Ovary (tissue), 9 donors: ENCODE data around the gene TYMP. TPM values are rescaled to one million over a fixed set of nuclear protein-coding genes. Genes with fewer than 3 reads are reported as not detected.
A peak's percentile ranks its signal among the peaks of the same experiment; 100 is the strongest.

Experiments
- DNase-seq, 5 donors: peaks; one replicate each; pipeline ENCODE4 v3.0.0-alpha.2; 2019 to 2020
- H3K27ac ChIP-seq, 2 donors: fragments of 200-600 bp; one replicate each; pipeline versions ENCODE4 v1.5.1 to v1.8.0; 2019 to 2022
- H3K27me3 ChIP-seq: fragments of 200-600 bp; one replicate; pipeline ENCODE4 v1.8.0; 2022
- H3K36me3 ChIP-seq: fragments of 200-600 bp; sonication (generic); one replicate; pipeline ENCODE4 v1.5.1; 2019
- H3K4me1 ChIP-seq: one replicate; pipeline ENCODE4 v1.8.1; 2013; ENCODE audit warnings: mild to moderate bottlenecking, moderate library complexity; ENCODE audit not compliant: insufficient read depth
- H3K4me3 ChIP-seq: fragments of 200-600 bp; sonication (generic); one replicate; pipeline ENCODE4 v1.5.1; 2017
- H3K9me3 ChIP-seq, 2 donors: fragments of 200-600 bp in 1 of 2; sonication (generic) in 1 of 2; one replicate each; pipeline versions ENCODE4 v1.5.1 to v1.8.1; 2013 to 2019; ENCODE audit warnings: mild to moderate bottlenecking in 1 of 2, moderate library complexity in 1 of 2
- EP300 ChIP-seq: sonication (generic); formaldehyde crosslinking; IDR thresholded peaks from one replicate; pipeline ENCODE4 v1.6.1; 2017; ENCODE audit warnings: antibody characterized with exemption
- POLR2A ChIP-seq: fragments of 450-650 bp; IDR thresholded peaks from one replicate; pipeline ENCODE4 v1.6.1; 2017; ENCODE audit warnings: antibody characterized with exemption, mild to moderate bottlenecking, moderate library complexity
- WGBS, 3 donors: extraction: QIAGEN DNeasy Blood & Tissue Kit in 1 of 3; methylation state at CpG; one replicate each; pipeline versions ENCODE4 v1.1.5 to v1.1.7; 2013 to 2017; 5-methylcytosine and 5-hydroxymethylcytosine counted together
- intact Hi-C, 4 donors: fragments of 100-400 bp; cut with DNase I; formaldehyde crosslinking; loops; one replicate each; pipeline versions ENCODE4 v1.11.0 to v1.15.1; 2022 to 2023
- polyA plus RNA-seq, 2 donors: library from polyadenylated mRNA; stranded (reverse); fragments of 200-250 nt in 1 of 2; fragments of 350-450 nt in 1 of 2; fragmentation: Illumina TruSeq in 1 of 2; extraction: RNeasy Lipid Tissue Mini Kit (QIAGEN cat#74804) in 1 of 2; gene quantifications; one replicate each; pipeline ENCODE4 v1.2.3, GENCODE V29; 2013 to 2014
- total RNA-seq, 7 donors: library from RNA; depleted of rRNA in 2 of 7; stranded (reverse); fragments of >200 nt in 2 of 7; fragmentation: NEBNext Ultra II Directional in 3 of 7; extraction: Animal tissue kit (Norgen Biotek cat#: 25700) in 3 of 7; gene quantifications; one replicate each; pipeline versions ENCODE4 v1.1.0 to v1.2.4, GENCODE V29; 2016 to 2023
- TF ChIP-seq, protein P1 (sequence below), 3 donors: fragments of 450-650 bp in 2 of 3; fragments of 200-600 bp in 1 of 3; IDR thresholded peaks; one replicate each; pipeline versions ENCODE4 v1.5.1 to v1.8.0; 2016 to 2022; ENCODE audit warnings: antibody characterized with exemption in 3 of 3, mild to moderate bottlenecking in 1 of 3
- donor health status: DM: no; HTN: no; CAD: no; lungs with moderate emphysema.
- donor health status: DM: no; HTN: no; CAD: no.
- donor health status: Bipolar disorder and iron deficiency.
- donor health status: DM: yes; HTN: yes; CAD: no.
- donor health status: DM: no; HTN: no; CAD: no.
- donor health status: DM: yes; HTN: yes; CAD: no.

TYMP gene
- total and polyA plus RNA-seq, 9 donors, result 2.7 to 72.4 (median 14.8) TPM

DNA sequence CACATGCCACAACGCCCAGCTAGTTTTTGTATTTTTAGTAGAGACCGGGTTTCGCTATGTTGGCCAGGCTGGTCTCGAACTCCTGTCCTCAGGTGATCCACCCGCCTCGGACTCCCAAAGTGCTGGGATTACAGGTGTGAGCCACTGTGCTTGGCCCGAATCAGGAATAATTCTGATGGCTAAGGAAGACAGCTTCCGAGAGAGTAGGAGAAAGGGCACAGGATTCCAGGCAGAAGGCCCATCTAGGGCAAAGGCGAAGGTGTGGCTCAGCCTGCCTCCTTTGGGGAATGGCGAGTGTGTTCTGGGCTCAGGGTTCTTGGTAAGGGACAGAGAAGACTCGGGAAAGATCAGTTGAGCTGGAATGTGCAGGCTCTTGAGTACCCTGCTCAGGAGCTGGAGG is 34.5 kb upstream of the TYMP start:
- TF ChIP-seq, protein P1, sequence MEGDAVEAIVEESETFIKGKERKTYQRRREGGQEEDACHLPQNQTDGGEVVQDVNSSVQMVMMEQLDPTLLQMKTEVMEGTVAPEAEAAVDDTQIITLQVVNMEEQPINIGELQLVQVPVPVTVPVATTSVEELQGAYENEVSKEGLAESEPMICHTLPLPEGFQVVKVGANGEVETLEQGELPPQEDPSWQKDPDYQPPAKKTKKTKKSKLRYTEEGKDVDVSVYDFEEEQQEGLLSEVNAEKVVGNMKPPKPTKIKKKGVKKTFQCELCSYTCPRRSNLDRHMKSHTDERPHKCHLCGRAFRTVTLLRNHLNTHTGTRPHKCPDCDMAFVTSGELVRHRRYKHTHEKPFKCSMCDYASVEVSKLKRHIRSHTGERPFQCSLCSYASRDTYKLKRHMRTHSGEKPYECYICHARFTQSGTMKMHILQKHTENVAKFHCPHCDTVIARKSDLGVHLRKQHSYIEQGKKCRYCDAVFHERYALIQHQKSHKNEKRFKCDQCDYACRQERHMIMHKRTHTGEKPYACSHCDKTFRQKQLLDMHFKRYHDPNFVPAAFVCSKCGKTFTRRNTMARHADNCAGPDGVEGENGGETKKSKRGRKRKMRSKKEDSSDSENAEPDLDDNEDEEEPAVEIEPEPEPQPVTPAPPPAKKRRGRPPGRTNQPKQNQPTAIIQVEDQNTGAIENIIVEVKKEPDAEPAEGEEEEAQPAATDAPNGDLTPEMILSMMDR (IDR thresholded peaks at IDR 0.05), result no peak
- TF ChIP-seq POLR2A (no peak), EP300 (no peak)

DNA sequence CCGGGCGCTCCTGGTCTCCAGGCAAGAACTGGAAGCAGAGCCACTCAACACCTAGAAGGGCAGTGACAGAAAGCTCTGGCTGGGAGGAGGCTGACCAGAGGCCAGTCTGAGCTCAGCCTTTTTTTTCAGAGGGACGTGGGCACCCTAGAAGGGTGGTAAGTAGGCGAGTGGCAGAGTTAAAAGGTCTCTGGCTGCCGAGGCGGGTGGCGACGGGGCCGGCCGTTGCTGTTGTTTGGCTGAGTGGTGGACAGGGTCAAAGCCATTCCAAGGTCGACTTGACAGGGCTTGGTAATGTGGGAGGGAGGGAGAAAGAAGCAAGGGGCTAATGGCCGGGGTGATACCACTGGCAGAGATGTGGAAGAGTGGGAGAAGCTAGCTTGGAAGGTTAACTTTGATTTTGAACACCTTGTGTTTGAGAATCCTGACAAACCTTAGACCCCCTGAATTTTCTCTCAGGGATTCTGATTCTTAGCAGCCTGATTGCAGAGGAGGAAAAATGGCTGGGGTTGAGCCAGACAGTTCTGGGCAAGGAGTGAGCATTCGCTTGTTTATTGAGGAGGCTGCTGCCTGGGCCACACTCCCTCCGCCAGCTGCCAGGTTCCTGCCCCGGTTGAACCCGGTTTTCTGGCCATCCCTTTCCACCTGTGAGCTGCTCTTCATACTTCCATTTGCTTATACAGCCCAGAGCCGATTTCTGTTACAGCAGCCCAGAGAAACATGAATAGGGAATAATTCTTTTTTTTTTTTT is 33.8 kb upstream of the TYMP start:
- H3K9me3 ChIP-seq, result no peaks in the 10 kb centered on the region
- H3K36me3 ChIP-seq, result no peaks in the 10 kb centered on the region
- no peak for TF ChIP-seq POLR2A
- TF ChIP-seq EP300, result no peak
- TF ChIP-seq, protein P1 (IDR thresholded peaks at IDR 0.05), result no peak
- peak overlapping the region; percentile 29 for H3K4me3 ChIP-seq
- no peak for DNase-seq
- H3K27me3 ChIP-seq, result no peaks in the 10 kb centered on the region
- WGBS, 3 donors, result 10 to 17% (median 13%) methylated on average over 17 of the region's 17 CpGs
- peaks cover 5% of the 10 kb centered on the region for H3K4me1 ChIP-seq
- no peak overlapping the region for H3K27ac ChIP-seq
- intact Hi-C loops, result no loop called here

More for the DNA sequence above, 34.5 kb upstream of the TYMP start:
- WGBS, 3 donors, result 75 to 88% (median 87%) methylated on average over 11 of the region's 11 CpGs
- no peak overlapping the region for H3K4me3 ChIP-seq
- H3K4me1 ChIP-seq, result peaks cover 5% of the 10 kb centered on the region
- intact Hi-C loops, result no loop called here
- H3K36me3 ChIP-seq, result no peaks in the 10 kb centered on the region
- H3K27me3 ChIP-seq, result no peaks in the 10 kb centered on the region
- no peak overlapping the region for H3K27ac ChIP-seq
- no peaks in the 10 kb centered on the region for H3K9me3 ChIP-seq
- no peak for DNase-seq

DNA sequence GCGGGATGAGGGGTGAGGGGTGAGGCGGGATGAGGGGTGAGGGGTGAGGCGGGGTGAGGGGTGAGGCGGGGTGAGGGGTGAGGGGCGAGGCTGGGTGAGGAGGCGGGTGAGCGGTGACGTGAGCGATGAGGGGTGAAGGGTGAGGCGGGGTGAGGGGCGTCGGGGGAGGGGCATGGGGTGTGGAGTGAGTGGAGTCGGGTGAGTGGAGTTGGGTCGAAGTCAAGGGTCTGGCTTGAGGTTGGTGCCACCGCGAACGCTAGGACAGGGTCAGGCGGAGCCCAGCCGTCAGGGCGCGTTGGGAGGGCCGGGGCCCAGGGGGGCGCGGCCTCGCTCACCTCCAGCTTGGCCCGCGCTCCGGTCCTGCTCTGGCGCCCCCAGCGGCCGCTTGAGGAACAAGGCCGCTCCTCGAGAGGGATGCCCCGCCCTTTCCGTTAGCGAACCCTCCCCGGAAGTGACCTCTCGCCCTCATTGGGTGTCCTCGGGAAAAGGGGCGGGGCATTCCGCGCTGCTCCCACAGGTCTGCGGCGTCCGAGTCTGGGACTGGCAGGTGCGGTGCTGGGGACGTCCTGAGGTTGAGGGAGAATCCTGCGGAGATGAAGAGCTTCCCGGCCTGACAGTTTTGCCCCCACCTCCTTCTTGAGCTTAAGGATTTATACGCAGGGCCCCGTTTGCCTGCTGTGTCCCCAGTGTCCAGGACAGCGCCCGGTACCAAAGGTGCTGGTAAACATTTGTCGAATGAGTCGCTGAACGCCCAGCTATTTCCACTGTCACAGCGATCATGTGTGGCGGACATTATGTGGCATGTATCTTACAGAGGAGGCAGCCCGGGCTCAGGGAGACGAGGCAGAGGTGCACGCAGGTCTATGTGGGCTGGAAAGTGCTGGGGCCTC is 33.0 kb upstream of the TYMP start, which contains the start of gene SYCE3:
Gene SYCE3, minus strand, starts transcription at position 397 of the 890 bp plus-strand sequence. CDS start 6,514 bp downstream, outside the sequence.
- peak; percentile 95 to 97 (median 96) for DNase-seq
- intact Hi-C loops, result no loop called here
- 2 to 6% (median 5%) methylated on average over 54 to 61 of the region's 61 CpGs for WGBS, 3 donors
- Histone ChIP-seq H3K4me1 (peaks cover 5% of the 10 kb centered on the region), H3K27ac (no peak within 1 kb of the TSS), H3K27me3 (no peaks in the 10 kb centered on the region), H3K9me3 (no peaks in the 10 kb centered on the region), H3K4me3 (peak within 1 kb of the TSS; percentile 29), H3K36me3 (no peaks in the 10 kb centered on the region)
- TF ChIP-seq, protein P1 (IDR thresholded peaks at IDR 0.05), result peak; percentile 92 to 99 (median 95)
- TF ChIP-seq EP300 (no peak), POLR2A (no peak)
